Nephron progenitor cell (in vitro differentiated cells): Measurements from ENCODE around the gene ALG5.

ENCODE experiments used
- DNase-seq: peaks from one replicate; pipeline ENCODE4 v3.0.0; 2021
- H3K27ac Mint-ChIP-seq: 2 replicates; pipeline ENCODE4 v1.8.0; 2021; ENCODE audit warnings: mild to moderate bottlenecking, moderate library complexity, mixed read lengths
- H3K27me3 Mint-ChIP-seq: 2 replicates; pipeline ENCODE4 v1.8.0; 2021; ENCODE audit warnings: mild to moderate bottlenecking, low read depth, mixed read lengths; ENCODE audit not compliant: poor library complexity
- H3K36me3 Mint-ChIP-seq: 2 replicates; pipeline ENCODE4 v1.8.0; 2021; ENCODE audit warnings: low read depth, mixed read lengths
- H3K4me1 Mint-ChIP-seq: 2 replicates; pipeline ENCODE4 v1.8.0; 2021; ENCODE audit warnings: mixed read lengths
- H3K4me3 Mint-ChIP-seq: 2 replicates; pipeline ENCODE4 v1.8.0; 2021; ENCODE audit warnings: mild to moderate bottlenecking, moderate library complexity, mixed read lengths
- H3K9me3 Mint-ChIP-seq: 2 replicates; pipeline ENCODE4 v1.8.0; 2021; ENCODE audit warnings: mild to moderate bottlenecking, moderate library complexity, mixed read lengths
- CTCF ChIP-seq: fragments of 200-600 bp; sonication (generic); IDR thresholded peaks from 2 replicates; pipeline ENCODE4 v1.5.0; 2021; ENCODE audit warnings: antibody characterized with exemption

ALG5 gene

GRCh38 chr13:36921631-36922301 is 77.4 kb downstream of the ALG5 start:
- no peak for TF ChIP-seq CTCF
- H3K27me3 Mint-ChIP-seq = peaks cover 11% of the 10 kb centered on the region
- H3K9me3 Mint-ChIP-seq = no peaks in the 10 kb centered on the region
- no peak overlapping the region for H3K4me3 Mint-ChIP-seq
- H3K36me3 Mint-ChIP-seq = no peaks in the 10 kb centered on the region
- peaks cover 34% of the 10 kb centered on the region for H3K4me1 Mint-ChIP-seq
- no peak for DNase-seq
- no peak overlapping the region for H3K27ac Mint-ChIP-seq

- TF ChIP-seq CTCF = no peak
- DNase-seq = no peak
- Mint-ChIP-seq H3K9me3 (no peaks in the 10 kb centered on the region), H3K4me1 (peaks cover 45% of the 10 kb centered on the region), H3K27me3 (peaks cover 11% of the 10 kb centered on the region), H3K4me3 (peak overlapping the region; percentile 81), H3K27ac (peak overlapping the region; percentile 47), H3K36me3 (no peaks in the 10 kb centered on the region)
Observed at GRCh38 chr13:36920616-36921185, 78.4 kb downstream of the ALG5 start.

- H3K9me3 Mint-ChIP-seq = no peaks in the 10 kb centered on the region
- H3K27ac Mint-ChIP-seq = peak within 1 kb of the TSS; percentile 91
- peak; percentile 76 for DNase-seq
- H3K4me3 Mint-ChIP-seq = peak within 1 kb of the TSS; percentile 93
- H3K4me1 Mint-ChIP-seq = peaks cover 45% of the 10 kb centered on the region
- peaks cover 11% of the 10 kb centered on the region for H3K27me3 Mint-ChIP-seq
- H3K36me3 Mint-ChIP-seq = no peaks in the 10 kb centered on the region
- TF ChIP-seq CTCF = no peak
Observed at GRCh38 chr13:36919833-36920615, 79.1 kb downstream of the ALG5 start, which contains the start of gene SMAD9. Gene SMAD9 (minus strand): TSS chr13:36920238. CDS start chr13:36879689, 40,549 bp downstream.

- peak overlapping the region; percentile 91 for H3K27ac Mint-ChIP-seq
- H3K27me3 Mint-ChIP-seq = peaks cover 7% of the 10 kb centered on the region
- H3K4me3 Mint-ChIP-seq = peak overlapping the region; percentile 93
- DNase-seq = peak; percentile 74
- H3K4me1 Mint-ChIP-seq = peaks cover 48% of the 10 kb centered on the region
- no peak for TF ChIP-seq CTCF
- H3K9me3 Mint-ChIP-seq = no peaks in the 10 kb centered on the region
- H3K36me3 Mint-ChIP-seq = peaks cover 4% of the 10 kb centered on the region
Observed at GRCh38 chr13:36919171-36919832, 79.8 kb downstream of the ALG5 start.

GRCh38 chr13:36918246-36919131 is 80.7 kb downstream of the ALG5 start:
- H3K4me3 Mint-ChIP-seq = peak overlapping the region; percentile 93
- H3K4me1 Mint-ChIP-seq = peaks cover 52% of the 10 kb centered on the region
- H3K36me3 Mint-ChIP-seq = peaks cover 4% of the 10 kb centered on the region
- no peak for TF ChIP-seq CTCF
- peak overlapping the region; percentile 91 for H3K27ac Mint-ChIP-seq
- no peak for DNase-seq
- H3K9me3 Mint-ChIP-seq = no peaks in the 10 kb centered on the region
- peaks cover 6% of the 10 kb centered on the region for H3K27me3 Mint-ChIP-seq
